Measurements from ENCODE around the gene VAX1. TPM values are rescaled to one million over a fixed set of nuclear protein-coding genes. Genes with fewer than 3 reads are reported as not detected.

Gene VAX1
- polyA plus RNA-seq, 2 of the 4 experiments (the other 2 are of a cell fraction), result 0.68 to 0.70 TPM

DNA sequence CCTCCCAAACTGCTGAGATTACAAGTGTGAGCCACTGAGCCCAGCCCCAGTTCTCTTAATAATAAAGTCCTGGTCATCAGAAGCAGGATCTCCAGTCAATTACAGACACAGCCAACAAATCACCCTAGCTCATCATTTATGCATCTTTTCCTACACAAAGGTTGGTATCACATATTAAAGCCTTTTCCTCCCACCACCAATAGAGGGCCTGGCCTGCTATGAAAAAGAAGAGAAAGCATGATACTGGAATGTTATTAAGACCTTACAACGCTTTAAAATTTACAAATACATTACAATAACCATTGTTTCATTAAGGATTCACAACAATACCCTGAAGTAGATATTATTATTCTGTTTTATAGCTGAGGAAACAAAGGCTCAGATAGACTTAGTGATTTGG lies 25.9 kb downstream of the VAX1 start:
- DNase-seq (ENCODE audit: low read depth in 1 of 2, low spot score in 1 of 2), result peak in 1 of 2 experiments; percentile 21
- WGBS (ENCODE audit: missing lambda C conversion rate), result 3% methylated on average over 1 of the region's 1 CpG

GRCh38 chr10:117107238-117107637 lies 30.8 kb downstream of the VAX1 start:
- DNase-seq (ENCODE audit: low read depth in 1 of 2, low spot score in 1 of 2), result no peak
- H3K9me3 ChIP-seq, result no peaks in the 10 kb centered on the region
- TF ChIP-seq CEBPB (IDR thresholded peaks at IDR 0.05) (no peak), EP300 (IDR thresholded peaks at IDR 0.05) (no peak), KDM5A (IDR thresholded peaks at IDR 0.05) (no peak), FOXS1 (CRISPR knock-in tag; IDR thresholded peaks at IDR 0.05) (no peak), ESRRA (IDR thresholded peaks at IDR 0.05; ENCODE audit: borderline replicate concordance, low read length) (no peak)
- ATAC-seq, result no peak
- CTCF ChIA-PET, result interaction anchor here (0.8 to 1.5 kb wide), 5 partner anchors 59 to 311 kb away, joined by 3 to 4 read pairs (median 3); no protein-coding TSS in a partner anchor
- WGBS (ENCODE audit: missing lambda C conversion rate), result 61% methylated on average over 4 of the region's 4 CpGs
- H3K4me3 ChIP-seq, result no peak overlapping the region
- POLR2A ChIA-PET, result no interaction called here
- FAIRE-seq, result no peak
- H3K4me2 ChIP-seq, result no peak overlapping the region
- no peaks in the 10 kb centered on the region for H3K4me1 ChIP-seq
- H3K27ac ChIP-seq, result no peak overlapping the region

More for the DNA sequence above, 25.9 kb downstream of the VAX1 start:
- ChIA-PET POLR2A (no interaction called here), CTCF (interaction anchor here (0.6 to 4.8 kb wide), 16 partner anchors 9 to 554 kb away, joined by 3 to 41 read pairs (median 4); no protein-coding TSS in a partner anchor)
- Histone ChIP-seq H3K4me3 (no peak overlapping the region), H3K9me3 (no peaks in the 10 kb centered on the region), H3K4me1 (no peaks in the 10 kb centered on the region), H3K27ac (no peak overlapping the region), H3K4me2 (no peak overlapping the region)
- FAIRE-seq (no peak), ATAC-seq (peak; percentile 71 to 82; a peak in 4 of 6 replicates)
- TF ChIP-seq FOXS1 (CRISPR knock-in tag; IDR thresholded peaks at IDR 0.05) (no peak), EHF (CRISPR knock-in tag; IDR thresholded peaks at IDR 0.05) (no peak), EHMT2 (IDR thresholded peaks at IDR 0.05; ENCODE audit: low read depth) (no peak), RAD21 (conservative IDR thresholded peaks at IDR 0.05 in 1 of 2, IDR thresholded peaks at IDR 0.05 in 1 of 2) (peak; percentile 37 to 55; a peak in 4 of 5 replicates), SMC3 (IDR thresholded peaks at IDR 0.05) (peak; percentile 43; the same call in 2 of the 3 replicates), KDM1A (IDR thresholded peaks at IDR 0.05; ENCODE audit: low read depth) (no peak), HOXB5 (CRISPR knock-in tag; IDR thresholded peaks at IDR 0.05) (no peak), MAFK (IDR thresholded peaks at IDR 0.05; ENCODE audit: partially characterized antibody) (no peak), PHF8 (IDR thresholded peaks at IDR 0.05; ENCODE audit: borderline replicate concordance, low read depth) (no peak), MYC (IDR thresholded peaks at IDR 0.05; ENCODE audit: borderline replicate concordance, low read length) (no peak), REST (IDR thresholded peaks at IDR 0.05) (no peak)
- TF ChIP-seq, protein P1, sequence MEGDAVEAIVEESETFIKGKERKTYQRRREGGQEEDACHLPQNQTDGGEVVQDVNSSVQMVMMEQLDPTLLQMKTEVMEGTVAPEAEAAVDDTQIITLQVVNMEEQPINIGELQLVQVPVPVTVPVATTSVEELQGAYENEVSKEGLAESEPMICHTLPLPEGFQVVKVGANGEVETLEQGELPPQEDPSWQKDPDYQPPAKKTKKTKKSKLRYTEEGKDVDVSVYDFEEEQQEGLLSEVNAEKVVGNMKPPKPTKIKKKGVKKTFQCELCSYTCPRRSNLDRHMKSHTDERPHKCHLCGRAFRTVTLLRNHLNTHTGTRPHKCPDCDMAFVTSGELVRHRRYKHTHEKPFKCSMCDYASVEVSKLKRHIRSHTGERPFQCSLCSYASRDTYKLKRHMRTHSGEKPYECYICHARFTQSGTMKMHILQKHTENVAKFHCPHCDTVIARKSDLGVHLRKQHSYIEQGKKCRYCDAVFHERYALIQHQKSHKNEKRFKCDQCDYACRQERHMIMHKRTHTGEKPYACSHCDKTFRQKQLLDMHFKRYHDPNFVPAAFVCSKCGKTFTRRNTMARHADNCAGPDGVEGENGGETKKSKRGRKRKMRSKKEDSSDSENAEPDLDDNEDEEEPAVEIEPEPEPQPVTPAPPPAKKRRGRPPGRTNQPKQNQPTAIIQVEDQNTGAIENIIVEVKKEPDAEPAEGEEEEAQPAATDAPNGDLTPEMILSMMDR (IDR thresholded peaks at IDR 0.05), result peak; percentile 52

- ATAC-seq (no peak), FAIRE-seq (no peak), DNase-seq (ENCODE audit: low read depth in 1 of 2, low spot score in 1 of 2) (no peak)
- H3K27ac ChIP-seq, result no peak overlapping the region
- POLR2A ChIA-PET, result no interaction called here
- H3K4me1 ChIP-seq, result no peaks in the 10 kb centered on the region
- CTCF ChIA-PET, result no interaction called here
- no peaks in the 10 kb centered on the region for H3K9me3 ChIP-seq
- H3K4me3 ChIP-seq, result no peak overlapping the region
- WGBS (ENCODE audit: missing lambda C conversion rate), result 86% methylated on average over 9 of the region's 9 CpGs
- TF ChIP-seq RNF2 (IDR thresholded peaks at IDR 0.05; ENCODE audit: borderline replicate concordance, low read depth), result no peak
- TF ChIP-seq MAFK (IDR thresholded peaks at IDR 0.05; ENCODE audit: partially characterized antibody), result no peak
- no peak for TF ChIP-seq JUNB (IDR thresholded peaks at IDR 0.05)
- TF ChIP-seq CBX8 (IDR thresholded peaks at IDR 0.05), result no peak
- TF ChIP-seq, protein P2, sequence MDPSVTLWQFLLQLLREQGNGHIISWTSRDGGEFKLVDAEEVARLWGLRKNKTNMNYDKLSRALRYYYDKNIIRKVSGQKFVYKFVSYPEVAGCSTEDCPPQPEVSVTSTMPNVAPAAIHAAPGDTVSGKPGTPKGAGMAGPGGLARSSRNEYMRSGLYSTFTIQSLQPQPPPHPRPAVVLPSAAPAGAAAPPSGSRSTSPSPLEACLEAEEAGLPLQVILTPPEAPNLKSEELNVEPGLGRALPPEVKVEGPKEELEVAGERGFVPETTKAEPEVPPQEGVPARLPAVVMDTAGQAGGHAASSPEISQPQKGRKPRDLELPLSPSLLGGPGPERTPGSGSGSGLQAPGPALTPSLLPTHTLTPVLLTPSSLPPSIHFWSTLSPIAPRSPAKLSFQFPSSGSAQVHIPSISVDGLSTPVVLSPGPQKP (IDR thresholded peaks at IDR 0.05; ENCODE audit: low read depth, low read length), result no peak
- no peak for TF ChIP-seq TFCP2L1 (CRISPR knock-in tag; IDR thresholded peaks at IDR 0.05)
- no peak overlapping the region for H3K4me2 ChIP-seq
Observed at GRCh38 chr10:117096599-117097201, 41.4 kb downstream of the VAX1 start.
